ENCODE data around the gene ST6GALNAC4. TPM values are rescaled to one million over a fixed set of nuclear protein-coding genes. Genes with fewer than 3 reads are reported as not detected.
"Not testable (repeated sequence)": the region's sequence is repeated elsewhere in the genome, so short reads cannot be mapped to it uniquely, and the experiment has no call there.

Gene ST6GALNAC4
- total and polyA plus RNA-seq, 9 of the 15 experiments (the other 6 are each of a cell fraction or from before 2014, with no cell fraction given): 2.6 to 43.1 (median 15.4) TPM

DNA sequence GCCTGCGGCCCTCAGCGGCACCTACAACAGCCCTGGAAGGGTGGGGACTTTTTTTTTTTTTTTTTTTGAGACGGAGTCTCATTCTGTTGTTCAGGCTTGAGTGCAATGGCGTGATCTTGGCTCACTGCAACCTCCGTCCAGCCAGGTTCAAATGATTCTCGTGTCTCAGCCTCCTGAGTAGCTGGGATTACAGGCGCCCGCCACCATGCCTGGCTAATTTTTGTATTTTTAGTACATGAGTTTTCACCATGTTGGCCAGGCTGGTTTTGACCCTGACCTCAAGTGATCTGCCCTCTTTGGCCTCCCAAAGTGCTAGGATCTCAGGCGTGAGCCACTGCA, 46.7 kb downstream of the ST6GALNAC4 start:
- H3K9me1 ChIP-seq (ENCODE audit: control insufficient read depth, insufficient read depth, low read length); H3K27me3 ChIP-seq (ENCODE audit: control insufficient read depth in 2 of 2, insufficient read depth in 2 of 2, low read length in 2 of 2); H3K27ac ChIP-seq (ENCODE audit: extremely low read depth, low read depth, low read length); H2AFZ ChIP-seq (ENCODE audit: low read depth, low read length); H3K9ac ChIP-seq (ENCODE audit: insufficient read depth in 1 of 2, low read depth in 2 of 2, low read length in 2 of 2); FAIRE-seq; H3K79me2 ChIP-seq (ENCODE audit: control insufficient read depth, insufficient read depth, low read length); H3K4me3 ChIP-seq; ATAC-seq; DNase-seq (ENCODE audit: extremely low read depth in 1 of 4, low spot score in 3 of 4); BruUV-seq (replicated peaks); H4K20me1 ChIP-seq (replicated peaks; ENCODE audit: control insufficient read depth, insufficient read depth, low read length); H3K4me2 ChIP-seq (ENCODE audit: insufficient read depth, low read length); H3K9me3 ChIP-seq (replicated peaks; ENCODE audit: control insufficient read depth, insufficient read depth, low read depth, low read length): not testable (repeated sequence)
- peaks cover 20% of the 10 kb centered on the region; the same call in 2 of the 3 replicates for H3K36me3 ChIP-seq (ENCODE audit: control insufficient read depth, insufficient read depth, low read length)
- intact Hi-C loops (cut with micrococcal nuclease): loop anchor here (1.0 to 10.0 kb wide), 5 partner anchors 68 to 275 kb away; partner anchors contain the start of genes FPGS and TOR2A
- WGBS (ENCODE audit: insufficient coverage, low coverage, missing lambda C conversion rate): 59% methylated on average over 8 of the region's 9 CpGs
- peaks cover 13 to 68% of the 10 kb centered on the region in 2 experiments for H3K4me1 ChIP-seq (replicated peaks in 1 of 2; ENCODE audit: control insufficient read depth in 2 of 2, insufficient read depth in 2 of 2, low read length in 2 of 2)
- POLR2A ChIA-PET: interaction anchor here (0.5 to 2.0 kb wide), 6 partner anchors 61 to 1211 kb away, joined by 4 to 14 read pairs (median 5); partner anchors contain the start of gene DOLPP1
- CTCF ChIA-PET (ENCODE audit: low intra/inter-chr PET ratio): interaction anchor here (0.6 to 4.0 kb wide), 5 partner anchors 65 to 250 kb away, joined by 3 to 34 read pairs (median 4); partner anchors contain the start of genes CDK9 and TOR2A
- in situ Hi-C loops (cut with MboI): loop anchor here (5.0 to 10.0 kb wide), 3 partner anchors 63 to 275 kb away; partner anchors contain the start of gene TOR2A
- peak; percentile 86 for TF ChIP-seq ZNF384 (IDR thresholded peaks at IDR 0.05; ENCODE audit: low read depth, low read length)

DNA sequence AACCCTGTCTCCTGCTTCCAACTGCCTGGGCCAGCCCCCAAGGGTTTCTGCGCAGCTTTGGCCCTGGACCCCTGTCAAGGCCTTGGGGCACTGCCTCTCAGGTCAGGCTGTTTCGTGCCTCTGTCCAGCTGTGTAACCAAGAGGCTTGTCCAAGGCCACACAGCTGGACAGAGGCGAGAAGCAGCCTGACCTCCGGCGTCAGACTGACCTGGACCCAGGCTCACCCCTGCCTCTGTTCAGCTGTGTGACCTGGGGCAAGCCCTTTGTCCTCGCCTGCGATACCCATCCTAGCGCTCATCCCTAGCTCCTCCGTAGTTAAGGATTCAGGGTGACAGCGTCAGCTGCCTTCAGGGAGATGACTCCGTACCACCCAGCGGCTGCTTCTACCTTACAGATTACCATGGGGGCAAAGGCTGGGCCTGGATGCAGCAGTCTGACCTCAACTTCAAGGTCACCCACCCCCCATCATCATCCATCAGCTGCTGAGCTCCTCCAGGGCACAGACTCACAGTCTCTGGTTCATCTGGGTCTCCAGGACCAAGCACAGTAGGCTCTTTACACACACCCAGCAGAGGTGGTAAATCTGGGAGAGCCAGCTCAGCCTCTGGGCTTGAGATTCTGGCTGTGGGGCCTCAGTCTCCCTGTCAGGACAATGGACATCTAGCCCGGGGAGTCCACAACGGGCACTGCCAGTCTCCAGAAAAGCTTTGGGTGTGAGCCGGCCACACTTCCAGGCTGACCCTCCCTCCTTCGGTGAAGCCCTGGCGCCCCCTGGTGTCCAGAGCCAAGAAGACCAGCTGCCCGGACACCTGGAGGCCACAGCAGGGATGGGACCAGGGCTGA, 47.3 kb downstream of the ST6GALNAC4 start:
- no TSS peak for BruUV-seq (replicated peaks)
- H3K79me2 ChIP-seq (ENCODE audit: control insufficient read depth, insufficient read depth, low read length): no peaks in the 10 kb centered on the region
- no peaks in the 10 kb centered on the region for H3K27me3 ChIP-seq (ENCODE audit: control insufficient read depth in 2 of 2, insufficient read depth in 2 of 2, low read length in 2 of 2)
- no peak overlapping the region for H3K27ac ChIP-seq (ENCODE audit: extremely low read depth, low read depth, low read length)
- FAIRE-seq: peak; percentile 91
- CTCF ChIA-PET (ENCODE audit: low intra/inter-chr PET ratio): interaction anchor here (0.6 to 4.0 kb wide), 4 partner anchors 77 to 250 kb away, joined by 4 to 34 read pairs (median 18); partner anchors contain the start of genes CDK9 and TOR2A
- no peak overlapping the region for H3K4me3 ChIP-seq
- no peaks in the 10 kb centered on the region for H3K9me3 ChIP-seq (replicated peaks; ENCODE audit: control insufficient read depth, insufficient read depth, low read depth, low read length)
- peaks cover 17 to 69% of the 10 kb centered on the region in 2 experiments for H3K4me1 ChIP-seq (replicated peaks in 1 of 2; ENCODE audit: control insufficient read depth in 2 of 2, insufficient read depth in 2 of 2, low read length in 2 of 2)
- POLR2A ChIA-PET: interaction anchor here (0.5 to 2.0 kb wide), 9 partner anchors 61 to 1211 kb away, joined by 3 to 14 read pairs (median 4); partner anchors contain the start of genes CDK9 and DOLPP1
- DNase-seq (ENCODE audit: extremely low read depth in 1 of 4, low spot score in 3 of 4): peak; percentile 91 to 93 (median 92)
- peak overlapping the region in 1 of 2 experiments; percentile 76; a peak in 2 of 4 replicates for H3K9ac ChIP-seq (ENCODE audit: insufficient read depth in 1 of 2, low read depth in 2 of 2, low read length in 2 of 2)
- WGBS (ENCODE audit: insufficient coverage, low coverage, missing lambda C conversion rate): 47% methylated on average over 16 of the region's 18 CpGs
- no peak overlapping the region for H3K4me2 ChIP-seq (ENCODE audit: insufficient read depth, low read length)
- ATAC-seq: peak; percentile 97
- intact Hi-C loops (cut with micrococcal nuclease): loop anchor here (1.0 to 10.0 kb wide), 6 partner anchors 48 to 275 kb away; partner anchors contain the start of genes FPGS, ST6GALNAC4 and TOR2A
- H4K20me1 ChIP-seq (replicated peaks; ENCODE audit: control insufficient read depth, insufficient read depth, low read length): no peaks in the 10 kb centered on the region
- H2AFZ ChIP-seq (ENCODE audit: low read depth, low read length): no peak overlapping the region
- peaks cover 20% of the 10 kb centered on the region; the same call in 2 of the 3 replicates for H3K36me3 ChIP-seq (ENCODE audit: control insufficient read depth, insufficient read depth, low read length)
- H3K9me1 ChIP-seq (ENCODE audit: control insufficient read depth, insufficient read depth, low read length): no peaks in the 10 kb centered on the region
- in situ Hi-C loops (cut with MboI): loop anchor here (5.0 to 10.0 kb wide), 3 partner anchors 62 to 275 kb away; partner anchors contain the start of gene TOR2A
- TF ChIP-seq ZBTB1 (CRISPR knock-in tag; IDR thresholded peaks at IDR 0.05; ENCODE audit: borderline replicate concordance, low read depth): no peak
- no peak for TF ChIP-seq BRF1 (IDR thresholded peaks at IDR 0.05; ENCODE audit: borderline replicate concordance, extremely low read depth, insufficient read length)
- TF ChIP-seq ZC3H8 (IDR thresholded peaks at IDR 0.05): no peak
- TF ChIP-seq FOXA1 (IDR thresholded peaks at IDR 0.05; ENCODE audit: borderline replicate concordance): no peak
- TF ChIP-seq CREBBP (IDR thresholded peaks at IDR 0.05; ENCODE audit: low read depth, low read length): no peak
- TF ChIP-seq ZBTB43 (CRISPR knock-in tag; IDR thresholded peaks at IDR 0.05): no peak
- TF ChIP-seq RB1 (IDR thresholded peaks at IDR 0.05; ENCODE audit: low read depth): peak; percentile 67; the same call in 1 of the 2 replicates
- TF ChIP-seq MTA1 (IDR thresholded peaks at IDR 0.05; ENCODE audit: borderline replicate concordance): no peak
- TF ChIP-seq TAF9B (IDR thresholded peaks at IDR 0.05; ENCODE audit: partially characterized antibody): no peak
- TF ChIP-seq DEAF1 (CRISPR knock-in tag; IDR thresholded peaks at IDR 0.05): peak; percentile 95
